Stimulated activated CD4-positive, alpha-beta T cell treated with anti-CD3 and anti-CD28 coated beads, Interleukin-12 subunit alpha, Interleukin-12 subunit beta, amount 100 ng/mL, for 48 hours (primary cell): ENCODE results near the gene PLPP1.
"Not testable (repeated sequence)": the region's sequence is repeated elsewhere in the genome, so short reads cannot be mapped to it uniquely, and the experiment has no call there.

Experiments used
- DNase-seq, 3 donors: peaks; one replicate each; pipeline ENCODE4 v3.0.0-alpha.2; 2020; ENCODE audit warnings: low read depth in 2 of 3, low spot score in 1 of 3

The PLPP1 gene

DNA sequence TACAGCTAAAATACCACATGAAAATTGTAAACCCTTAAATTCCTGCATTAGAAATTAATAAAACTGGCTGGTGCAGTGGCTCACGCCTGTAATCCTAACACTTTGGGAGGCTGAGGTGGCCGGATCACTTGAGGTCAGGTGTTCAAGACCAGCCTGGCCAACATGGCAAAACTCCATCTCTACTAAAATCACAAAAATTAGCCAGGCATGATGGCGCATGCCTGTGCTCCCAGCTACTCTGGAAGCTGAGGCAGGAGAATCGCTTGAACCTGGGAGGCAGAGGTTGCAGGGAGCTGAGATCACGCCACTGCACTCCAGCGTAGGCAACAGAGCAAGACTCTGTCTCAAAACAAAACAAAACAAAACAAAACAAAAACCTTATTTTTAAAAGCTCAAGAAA is 29.1 kb downstream of the PLPP1 start:
- not testable (repeated sequence) for DNase-seq

DNA sequence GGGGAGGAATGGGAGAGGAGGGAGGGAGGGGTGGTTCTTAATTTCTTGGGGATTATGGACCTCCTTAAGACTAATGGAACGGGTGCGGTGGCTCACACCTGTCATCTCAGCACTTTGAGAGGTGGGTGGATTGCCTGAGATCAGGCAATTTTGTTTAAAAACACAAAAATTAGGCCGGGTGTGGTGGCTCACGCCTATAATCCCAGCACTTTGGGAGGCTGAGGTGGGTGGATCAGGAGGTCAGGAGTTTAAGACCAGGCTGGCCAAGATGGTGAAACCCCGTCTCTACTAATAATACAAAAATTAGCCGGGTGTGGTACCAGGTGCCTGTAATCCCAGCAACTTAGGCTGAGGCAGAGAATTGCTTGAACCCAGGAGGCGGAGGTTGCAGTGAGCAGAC is 30.8 kb downstream of the PLPP1 start:
- DNase-seq: not testable (repeated sequence)

DNA sequence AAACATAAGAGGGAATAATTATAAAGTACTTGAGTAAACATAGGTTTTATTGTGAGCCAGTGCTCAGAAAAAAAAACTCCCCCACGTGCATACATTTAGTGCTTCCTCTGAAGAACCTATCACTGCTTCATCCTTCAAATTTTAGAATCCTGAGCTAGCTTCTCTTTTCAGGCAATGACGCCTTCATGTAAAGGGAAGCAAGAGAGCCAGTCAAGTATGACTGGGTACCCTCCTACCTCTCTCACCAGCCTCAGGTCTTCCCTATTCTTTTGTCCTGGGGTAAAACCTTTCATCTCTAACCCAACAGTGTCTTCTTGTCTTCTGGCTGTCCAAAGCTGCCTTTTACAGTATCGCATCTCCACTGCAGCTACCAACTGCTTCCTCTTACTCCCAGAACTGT is 32.0 kb downstream of the PLPP1 start:
- DNase-seq: no peak

DNA sequence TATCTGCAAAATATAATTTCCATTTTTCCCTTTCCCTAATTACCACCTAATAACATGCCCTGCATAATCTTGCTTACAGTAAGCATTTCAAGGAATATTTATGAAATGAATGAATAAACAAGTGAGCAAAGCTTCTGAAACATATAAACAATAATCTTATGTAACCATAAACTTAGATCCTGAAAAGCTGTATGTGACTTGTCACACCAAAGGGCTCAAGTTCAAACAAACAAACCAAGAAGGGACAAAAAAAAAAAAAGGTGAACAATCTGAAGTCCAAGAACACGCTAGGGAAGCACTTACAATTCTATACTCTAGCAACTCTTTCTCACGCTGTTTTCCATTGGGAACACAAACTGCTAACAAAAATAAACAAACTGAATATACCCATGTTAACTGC is 36.3 kb downstream of the PLPP1 start:
- DNase-seq: no peak

DNA sequence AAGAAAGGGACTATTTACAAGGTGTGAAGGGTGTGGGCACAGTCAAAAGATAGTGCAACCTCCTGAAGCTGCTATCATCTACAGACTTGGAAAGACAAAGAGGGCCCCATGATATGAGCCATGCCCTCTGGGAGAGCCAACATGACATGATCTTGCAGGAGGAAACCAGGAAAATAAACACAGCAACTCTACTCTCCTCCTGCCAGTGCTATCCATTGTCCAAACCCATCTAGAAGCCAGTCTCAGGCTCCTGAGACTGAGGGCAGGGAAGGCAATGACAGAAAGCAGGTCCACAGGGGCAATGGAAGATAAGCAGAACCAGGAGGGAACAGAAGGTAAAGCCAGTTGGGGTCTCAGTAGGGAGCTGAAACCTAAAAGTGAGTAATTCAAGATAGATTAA is 37.1 kb downstream of the PLPP1 start:
- DNase-seq: no peak

DNA sequence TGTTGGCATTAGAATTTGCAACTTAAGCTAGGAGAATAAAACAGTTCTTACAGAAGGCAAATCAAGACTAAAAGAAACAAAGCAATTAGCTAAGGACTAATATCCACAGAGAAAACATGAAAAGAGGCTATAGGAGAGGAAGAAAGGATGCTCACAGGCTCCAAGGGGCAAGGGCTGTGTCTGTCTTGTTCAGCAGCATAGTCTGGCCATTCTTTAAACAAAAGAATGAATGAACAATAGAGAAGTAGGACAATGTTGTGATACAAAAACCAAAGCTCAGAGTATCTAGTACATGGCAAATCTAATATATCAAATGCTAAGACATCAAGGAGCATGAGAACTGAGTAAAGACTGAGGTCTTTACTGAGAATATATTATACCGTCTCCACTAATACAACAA is 39.5 kb downstream of the PLPP1 start:
- DNase-seq: no peak

DNA sequence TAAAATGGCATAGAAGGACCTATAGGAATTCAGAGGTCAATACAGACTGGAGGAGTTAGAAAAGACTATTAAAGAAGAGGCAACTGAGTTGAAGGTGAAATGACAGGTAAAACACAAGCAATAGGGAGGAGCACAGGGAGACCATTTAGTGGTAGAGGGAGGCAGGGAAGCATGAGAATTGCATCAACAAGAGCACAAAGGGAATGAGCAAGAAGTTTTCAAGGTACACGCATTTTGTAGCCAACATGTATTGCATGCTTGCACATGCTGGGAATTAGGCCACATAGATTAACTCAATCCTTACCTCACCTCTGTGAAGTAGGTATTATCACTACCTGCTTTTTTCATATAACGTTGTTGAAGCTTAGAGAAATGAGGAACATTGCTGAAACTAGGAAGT is 42.3 kb downstream of the PLPP1 start:
- DNase-seq: no peak

DNA sequence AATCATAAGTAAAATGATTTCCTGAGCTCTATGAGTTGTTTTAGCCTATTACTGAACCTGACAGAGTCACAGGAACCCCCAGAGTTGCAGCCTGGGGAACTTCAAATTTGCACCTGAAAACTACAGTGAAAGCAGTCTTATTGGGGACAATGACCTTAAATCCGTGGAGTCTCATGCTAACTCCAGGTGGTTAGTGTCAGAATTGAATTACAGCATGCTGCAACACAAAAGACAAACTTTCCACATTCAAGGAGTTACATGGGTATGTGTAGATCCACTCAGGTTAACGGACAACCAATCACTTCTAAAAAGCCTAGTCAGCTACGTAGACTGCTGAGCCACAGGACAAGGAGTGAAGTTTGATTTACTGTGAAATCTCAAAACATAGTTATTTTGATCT is 49.7 kb downstream of the PLPP1 start:
- DNase-seq: no peak

DNA sequence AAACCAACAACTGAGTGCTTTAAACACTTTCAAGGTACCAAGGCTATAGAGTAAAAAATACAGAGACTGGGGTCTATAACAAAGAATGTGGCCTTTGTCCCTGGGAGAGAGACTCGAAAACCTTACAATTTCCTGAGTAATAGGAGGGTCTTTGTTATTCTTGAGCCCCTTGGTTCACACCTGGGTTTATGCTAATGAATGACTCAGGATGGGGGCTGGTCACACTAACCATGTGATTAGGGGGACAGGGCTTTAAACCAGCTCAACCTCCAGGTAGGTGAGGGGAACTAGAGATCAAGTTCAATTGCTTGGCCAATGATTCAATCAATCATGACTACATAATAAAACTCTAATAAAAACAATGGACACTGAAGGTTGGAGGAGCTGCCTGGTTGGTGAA is 50.2 kb downstream of the PLPP1 start:
- no peak for DNase-seq

DNA sequence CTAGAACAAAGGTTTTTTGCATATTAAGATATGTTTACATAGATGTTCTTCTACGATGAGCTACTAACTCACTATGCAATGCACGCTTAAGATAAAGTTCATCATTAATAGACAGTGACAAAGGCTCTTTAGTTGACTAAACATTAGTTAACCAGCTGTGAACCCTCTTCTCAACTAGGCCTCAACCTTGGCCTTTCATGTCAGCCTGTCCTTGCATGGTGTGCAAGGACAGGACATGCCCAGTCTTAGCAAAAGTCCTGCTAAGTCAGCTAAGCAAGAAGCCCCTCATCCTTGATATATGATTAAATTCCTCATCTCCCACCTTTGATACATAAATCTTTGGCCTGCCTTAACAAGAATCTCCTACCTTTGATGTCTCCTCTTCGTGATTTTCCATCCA is 50.9 kb downstream of the PLPP1 start:
- DNase-seq: no peak

DNA sequence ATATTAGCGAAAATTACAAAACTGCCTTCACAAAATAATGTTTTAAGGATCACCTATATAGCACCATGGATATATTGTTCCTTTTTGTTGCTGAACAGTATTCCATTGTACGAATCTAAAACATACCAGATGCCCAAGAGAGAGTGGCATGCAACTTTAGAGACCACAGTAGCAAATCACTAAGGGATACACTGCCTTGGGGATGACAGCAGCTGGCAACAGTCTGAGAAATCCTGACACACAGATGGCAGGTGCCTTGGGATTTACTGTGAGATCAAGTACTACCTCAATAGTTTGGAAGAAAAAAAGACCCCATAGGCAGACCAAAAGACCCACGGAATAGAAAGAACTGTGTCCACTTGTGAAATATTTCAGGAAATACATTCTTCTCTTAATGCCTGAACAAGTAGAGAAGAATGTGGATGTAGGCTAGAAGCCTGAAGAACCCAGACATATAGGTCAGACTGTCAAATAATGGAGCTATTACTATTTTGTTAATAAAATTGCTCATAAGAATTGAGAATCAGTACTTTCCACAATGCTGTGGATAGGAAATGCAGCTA is 53.4 kb downstream of the PLPP1 start:
- no peak for DNase-seq

DNA sequence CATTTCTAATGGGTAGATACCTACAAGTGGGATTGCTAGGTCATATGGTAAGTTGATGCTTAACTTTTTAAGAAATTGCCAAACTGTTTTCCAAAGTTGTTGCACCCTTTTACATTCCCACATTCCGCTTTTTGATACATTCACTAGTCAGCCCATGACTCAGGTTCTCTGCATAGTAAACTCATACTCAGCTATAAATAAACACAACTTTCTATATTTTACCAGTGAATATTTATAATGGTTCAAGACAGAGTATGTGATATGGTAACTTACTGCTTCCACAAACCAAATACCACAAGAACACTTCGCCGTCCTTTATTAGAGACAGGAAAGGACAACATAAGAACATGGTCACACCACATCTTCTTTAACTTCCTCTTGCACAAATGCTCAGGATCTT is 54.0 kb downstream of the PLPP1 start:
- no peak for DNase-seq

DNA sequence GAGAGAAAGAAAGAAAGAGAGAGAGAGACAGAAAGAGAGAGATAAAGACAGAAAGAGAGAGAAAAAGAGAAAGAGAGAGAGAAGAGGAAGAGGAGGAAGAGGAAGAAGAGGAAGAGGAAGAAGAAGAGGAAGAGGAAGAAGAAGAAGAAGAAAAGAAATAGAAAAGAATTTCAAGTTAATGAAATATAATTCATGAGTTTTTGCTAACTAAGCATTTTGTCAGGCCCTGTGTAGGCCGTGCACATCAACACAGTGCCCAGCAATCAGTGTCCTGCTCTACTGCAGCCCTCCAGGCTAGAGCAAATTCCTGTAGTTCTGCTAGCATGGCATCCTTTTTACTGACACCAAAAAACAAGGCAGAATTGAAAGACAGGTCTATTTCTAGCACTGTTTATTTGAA is 62.1 kb downstream of the PLPP1 start:
- no peak for DNase-seq

DNA sequence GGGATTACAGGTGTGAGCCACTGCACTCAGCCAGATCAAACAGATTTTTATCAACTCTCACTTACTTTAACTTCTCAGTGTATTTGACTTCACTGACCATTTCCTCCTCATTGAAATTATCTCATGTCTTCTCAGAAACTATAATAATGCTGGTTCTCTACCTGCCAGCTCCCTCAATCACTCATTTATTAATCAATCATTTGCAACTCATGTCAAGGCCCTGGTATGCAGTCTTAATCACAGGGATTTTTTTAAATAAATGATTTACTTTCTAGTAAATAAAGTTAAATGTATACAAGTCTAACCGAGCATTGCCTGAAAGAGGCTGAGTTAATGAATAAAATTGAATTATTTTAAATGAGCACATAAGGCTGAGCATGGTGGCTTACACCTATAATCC is 63.3 kb downstream of the PLPP1 start:
- no peak for DNase-seq

DNA sequence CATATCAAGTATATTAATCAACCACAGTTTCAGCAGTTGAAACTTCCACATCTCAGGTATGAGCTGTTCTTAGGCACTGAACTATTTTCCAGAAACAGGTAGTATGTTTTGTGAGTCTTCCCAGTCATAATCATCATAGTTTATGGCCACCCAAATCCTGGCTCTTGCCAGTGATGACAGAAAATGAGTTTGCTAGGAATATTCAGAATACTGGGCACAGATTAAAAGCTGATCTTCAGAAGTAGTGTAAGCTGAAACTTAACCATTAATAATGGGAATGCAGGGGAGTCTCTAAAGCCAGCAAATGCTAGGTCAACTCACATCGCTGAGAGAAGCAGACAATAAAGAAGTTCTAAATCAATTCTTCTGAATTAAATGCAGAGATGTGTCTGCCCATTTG is 64.5 kb downstream of the PLPP1 start:
- no peak for DNase-seq

DNA sequence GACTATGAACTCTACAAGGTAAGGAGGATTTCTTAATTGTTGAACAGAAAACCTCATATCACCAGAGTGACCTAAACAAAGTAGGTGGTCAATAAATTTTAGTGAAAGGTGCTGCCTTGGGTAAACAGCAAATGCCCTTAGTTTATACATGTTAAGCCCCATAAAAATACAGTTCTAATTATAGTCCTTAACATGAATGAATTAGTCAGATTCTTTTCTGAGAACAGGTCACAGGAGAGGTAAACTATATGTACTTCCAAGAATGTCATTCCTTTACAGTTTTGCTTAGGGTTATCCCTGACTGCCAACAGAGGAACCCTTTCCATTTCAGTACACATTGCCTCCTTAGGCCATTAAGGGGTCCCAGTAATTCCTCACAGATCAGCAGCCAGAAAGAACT is 64.9 kb downstream of the PLPP1 start:
- DNase-seq: no peak

DNA sequence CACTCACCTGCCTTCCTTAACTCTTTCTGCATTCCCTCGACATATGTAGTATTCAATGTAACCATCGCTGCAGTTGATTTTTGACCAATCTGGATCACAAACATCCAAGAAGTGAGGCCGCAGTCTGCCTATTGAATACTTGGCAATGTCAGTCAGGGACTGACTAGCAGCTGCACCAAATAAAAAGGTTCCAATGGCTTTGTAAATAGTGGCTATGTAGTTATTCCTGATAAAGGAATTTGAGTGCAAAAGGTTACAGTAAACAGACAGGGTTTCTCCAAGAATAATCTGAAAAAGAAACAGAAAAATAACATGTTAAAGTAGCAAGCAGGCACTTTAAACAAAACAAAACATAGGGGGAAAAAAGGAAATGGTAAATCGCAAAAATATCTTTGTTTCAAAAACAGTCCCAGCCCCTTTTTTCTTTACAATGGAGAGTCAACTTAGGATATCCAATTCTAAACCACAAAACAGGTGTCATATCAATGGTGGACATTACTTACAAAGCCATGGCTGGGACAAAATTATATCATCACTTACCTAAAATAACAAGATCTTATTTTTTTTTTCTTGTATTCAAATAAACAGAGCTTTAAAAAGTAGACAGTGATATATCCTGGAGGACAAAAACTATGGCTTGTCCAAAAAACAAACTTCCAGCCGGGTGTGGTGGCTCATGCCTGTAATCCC is 66.8 kb downstream of the PLPP1 start:
- no peak for DNase-seq

DNA sequence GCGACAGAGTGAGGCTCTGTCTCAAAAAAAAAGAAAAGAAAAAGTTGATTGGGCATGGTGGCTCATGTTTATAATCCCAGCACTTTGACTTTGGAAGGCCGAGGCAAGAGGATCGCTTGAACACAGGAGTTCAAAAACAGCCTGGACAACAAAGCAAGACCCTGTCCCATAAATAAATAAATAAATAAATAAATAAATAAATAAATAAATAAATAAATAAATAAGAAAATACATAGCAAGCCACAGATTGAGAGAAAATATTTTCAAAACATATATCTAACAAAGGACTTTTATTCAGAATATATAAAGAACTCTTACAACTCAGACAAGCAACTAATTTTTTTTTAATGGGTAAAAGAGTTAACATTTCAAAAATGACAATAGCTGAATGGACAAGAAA is 71.2 kb downstream of the PLPP1 start:
- no peak for DNase-seq

DNA sequence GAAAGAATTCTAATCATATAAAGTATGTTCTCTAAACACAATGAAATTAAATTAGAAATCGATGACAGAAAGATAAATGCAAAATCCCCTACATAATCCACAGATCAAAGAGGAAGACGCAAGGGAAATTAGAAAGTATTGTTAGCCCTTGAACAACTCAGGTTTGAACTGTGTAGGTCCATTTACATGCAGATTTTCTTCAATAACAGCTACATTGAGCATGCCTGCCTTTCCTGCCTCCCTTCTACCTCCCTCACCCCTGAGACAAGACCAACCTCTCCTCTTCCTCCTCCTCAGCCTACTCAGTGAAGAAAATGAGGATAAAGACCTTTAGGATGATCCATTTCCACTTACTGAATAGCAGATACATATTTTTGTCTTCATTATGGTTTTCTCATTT is 75.2 kb downstream of the PLPP1 start:
- no peak for DNase-seq

DNA sequence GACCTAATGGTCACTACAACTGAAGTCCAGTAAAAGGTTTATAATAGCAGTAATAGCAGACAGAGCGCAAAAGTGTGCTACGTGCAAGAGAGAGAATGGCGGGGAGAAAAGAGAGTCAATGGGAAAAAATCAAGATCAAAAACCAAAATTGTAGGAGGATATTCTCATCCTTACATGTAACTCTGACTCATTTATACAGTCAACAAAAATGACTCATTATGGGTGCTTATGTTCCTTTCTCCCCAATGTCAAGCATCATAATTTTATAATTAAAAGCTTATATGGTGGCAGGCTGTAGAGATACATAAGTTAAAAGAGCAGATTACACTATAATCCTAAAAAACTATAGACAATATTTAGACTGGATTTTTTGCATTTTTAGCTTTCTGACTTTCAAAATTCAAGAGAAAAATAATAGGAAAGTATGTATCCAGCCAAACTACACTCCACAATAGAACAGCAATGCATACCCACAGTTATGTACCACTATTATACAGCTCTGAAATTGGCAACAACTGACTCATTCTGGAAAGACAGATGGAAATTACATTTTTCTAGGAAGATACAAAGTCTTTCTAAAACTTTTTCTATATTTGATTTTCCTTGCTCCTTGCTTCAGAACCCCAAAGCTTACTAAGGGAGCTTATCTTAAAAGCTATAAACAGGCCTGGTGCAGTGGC is 78.4 kb downstream of the PLPP1 start:
- no peak for DNase-seq

DNA sequence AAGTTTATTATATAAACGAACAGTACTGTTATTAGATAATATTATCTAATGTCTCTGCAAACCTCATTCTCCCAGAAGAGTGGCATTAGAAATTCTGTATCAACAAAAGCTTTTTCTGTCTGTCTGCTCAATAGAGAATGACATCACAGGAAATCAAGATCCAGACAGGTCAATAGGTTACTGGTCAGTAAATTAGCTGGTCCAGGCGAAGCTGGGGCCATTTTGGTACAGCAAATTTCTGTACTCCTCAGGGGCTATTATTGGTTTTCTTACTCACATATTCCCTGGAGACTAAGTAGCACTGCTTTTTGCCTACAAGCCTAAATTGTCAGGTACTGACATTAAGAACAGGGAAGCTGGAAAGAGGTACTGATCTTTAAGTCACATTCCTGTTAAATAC is 80.5 kb downstream of the PLPP1 start:
- DNase-seq: no peak

DNA sequence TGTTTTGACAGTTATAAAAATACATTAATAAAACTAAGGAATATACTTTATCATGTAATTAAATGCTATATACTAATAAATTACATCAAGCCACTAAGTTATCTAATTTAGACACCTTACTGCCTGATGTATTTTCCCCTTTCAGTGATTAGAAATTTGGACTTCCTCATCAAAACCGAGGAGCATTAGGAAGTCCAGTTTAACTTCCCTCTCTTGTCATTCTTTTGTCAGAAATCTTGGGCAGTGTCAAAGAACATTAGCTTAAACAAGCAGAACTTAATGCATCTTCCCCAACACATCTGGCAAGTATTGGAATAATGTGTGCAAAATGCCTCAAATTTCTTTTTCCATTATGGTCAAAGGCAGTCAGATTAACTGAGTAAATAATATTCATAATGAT is 81.6 kb downstream of the PLPP1 start:
- DNase-seq: no peak

DNA sequence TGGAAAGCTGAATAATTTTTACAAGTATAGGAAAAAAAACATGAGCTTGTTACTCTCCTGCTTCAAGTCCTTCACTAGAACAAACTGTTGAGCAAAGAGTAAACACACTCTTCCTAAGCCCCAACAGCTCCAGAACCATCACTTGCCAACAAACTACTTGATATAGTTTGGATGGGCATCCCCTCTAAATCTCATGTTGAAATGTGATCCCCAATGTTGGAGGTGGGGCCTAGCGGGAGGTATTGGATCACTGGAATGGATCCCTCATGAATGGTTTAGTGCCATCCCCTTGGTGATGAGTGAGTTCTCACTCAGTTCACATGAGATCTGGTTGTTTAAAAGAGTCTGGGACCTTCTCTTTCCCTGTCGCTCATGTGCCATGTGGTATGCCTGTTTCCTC is 82.8 kb downstream of the PLPP1 start:
- DNase-seq: no peak
